Upper lobe of left lung (tissue), 4 donors: ENCODE results near the gene PIK3CA.

Experiments
- EP300 ChIP-seq, 4 donors: sonication (generic); formaldehyde crosslinking; IDR thresholded peaks; one replicate each; pipeline ENCODE4 v1.5.1; 2017; ENCODE audit warnings: antibody characterized with exemption in 4 of 4, control low read depth in 2 of 4
- TF ChIP-seq, protein P1 (sequence below), 6 experiments: fragments of 450-650 bp in 4 of 6; fragments of 200-600 bp in 2 of 6; sonication (generic) in 2 of 6; IDR thresholded peaks; one replicate each; pipeline ENCODE4 v1.5.1; 2016 to 2019; ENCODE audit warnings: antibody characterized with exemption in 6 of 6

DNA sequence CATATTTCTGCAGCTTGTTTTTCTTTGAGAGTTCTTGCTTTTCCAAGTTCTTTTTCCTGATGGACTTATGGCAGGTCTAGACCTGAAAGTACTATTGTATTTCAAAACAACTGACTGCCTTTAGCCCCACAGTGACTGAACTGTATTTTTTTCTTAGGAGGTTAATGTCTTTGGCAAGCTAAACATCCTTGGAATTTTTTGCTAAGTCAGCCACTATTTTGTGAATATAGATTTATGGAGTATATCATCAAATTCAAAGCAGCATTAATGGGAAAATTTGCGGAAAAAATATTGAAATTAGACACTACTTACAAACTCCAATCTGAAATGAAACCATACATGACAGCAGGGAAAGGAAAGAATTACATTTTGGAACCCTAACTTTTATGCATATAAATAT, 8.6 kb downstream of the PIK3CA start:
- TF ChIP-seq, protein P1, sequence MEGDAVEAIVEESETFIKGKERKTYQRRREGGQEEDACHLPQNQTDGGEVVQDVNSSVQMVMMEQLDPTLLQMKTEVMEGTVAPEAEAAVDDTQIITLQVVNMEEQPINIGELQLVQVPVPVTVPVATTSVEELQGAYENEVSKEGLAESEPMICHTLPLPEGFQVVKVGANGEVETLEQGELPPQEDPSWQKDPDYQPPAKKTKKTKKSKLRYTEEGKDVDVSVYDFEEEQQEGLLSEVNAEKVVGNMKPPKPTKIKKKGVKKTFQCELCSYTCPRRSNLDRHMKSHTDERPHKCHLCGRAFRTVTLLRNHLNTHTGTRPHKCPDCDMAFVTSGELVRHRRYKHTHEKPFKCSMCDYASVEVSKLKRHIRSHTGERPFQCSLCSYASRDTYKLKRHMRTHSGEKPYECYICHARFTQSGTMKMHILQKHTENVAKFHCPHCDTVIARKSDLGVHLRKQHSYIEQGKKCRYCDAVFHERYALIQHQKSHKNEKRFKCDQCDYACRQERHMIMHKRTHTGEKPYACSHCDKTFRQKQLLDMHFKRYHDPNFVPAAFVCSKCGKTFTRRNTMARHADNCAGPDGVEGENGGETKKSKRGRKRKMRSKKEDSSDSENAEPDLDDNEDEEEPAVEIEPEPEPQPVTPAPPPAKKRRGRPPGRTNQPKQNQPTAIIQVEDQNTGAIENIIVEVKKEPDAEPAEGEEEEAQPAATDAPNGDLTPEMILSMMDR (IDR thresholded peaks at IDR 0.05): no peak
- no peak for TF ChIP-seq EP300 (IDR thresholded peaks at IDR 0.05)
